T-cell (primary cell): Measurements from ENCODE around the gene COX7A2. TPM values are rescaled to one million over a fixed set of nuclear protein-coding genes. Genes with fewer than 3 reads are reported as not detected.

Source experiments
- ATAC-seq, 4 experiments: fragments of 200-7000 bp in 3 of 4; fragments of 150-1000 bp in 1 of 4; cut with Tn5 transposase; replicated peaks in 1 of 4; 1 replicate in 3 of 4; 2 replicates in 1 of 4; pipeline ENCODE4 v1.10.0; 2021; ENCODE audit warnings: moderate library complexity in 3 of 4, mild to moderate bottlenecking in 2 of 4, moderate number of reproducible peaks in 1 of 4
- CTCF ChIA-PET, 2 donors: fragments of 300-600 bp; sonication (Branson Sonifier 250); formaldehyde crosslinking; loops; one replicate each; lab custom pipeline; 2022; ENCODE audit warnings: antibody characterized with exemption in 2 of 2; lab: Charles Lee
- POLR2A ChIA-PET, 2 donors: fragments of 300-600 bp; sonication (Branson Sonifier 250); formaldehyde crosslinking; loops; one replicate each; lab custom pipeline; 2022; ENCODE audit warnings: antibody characterized with exemption in 2 of 2; lab: Charles Lee
- DNase-seq, 35 experiments: peaks; one replicate each; pipeline versions ENCODE4 v3.0.0 to v3.0.0-alpha.2; 2013 to 2023
- H3K27ac ChIP-seq: one replicate; pipeline ENCODE4 v1.5.1; 2013; ENCODE audit warnings: low read length
- H3K27me3 ChIP-seq, 2 experiments: replicated peaks in 1 of 2; 1 replicate in 1 of 2; 2 replicates in 1 of 2; pipeline versions ENCODE4 v1.6.1 to v1.7.0; 2013; ENCODE audit warnings: low read length in 1 of 2, mixed read lengths in 1 of 2; ENCODE audit not compliant: control insufficient read depth in 2 of 2, insufficient read depth in 2 of 2; ENCODE audit errors: extremely low read depth in 1 of 2
- H3K36me3 ChIP-seq, 2 donors: 1 replicate in 1 of 2; 2 replicates in 1 of 2; pipeline versions ENCODE4 v1.6.1 to v1.7.0; 2013; ENCODE audit warnings: low read length in 1 of 2; ENCODE audit not compliant: control insufficient read depth in 2 of 2, insufficient read depth in 1 of 2; ENCODE audit errors: extremely low read depth in 1 of 2
- H3K4me1 ChIP-seq, 2 experiments: 1 replicate in 1 of 2; 2 replicates in 1 of 2; pipeline versions ENCODE4 v1.6.1 to v1.7.0; 2013; ENCODE audit warnings: low read length in 2 of 2, mixed read lengths in 1 of 2; ENCODE audit not compliant: insufficient read depth in 2 of 2, control insufficient read depth in 1 of 2; ENCODE audit errors: extremely low read depth in 1 of 2
- H3K4me3 ChIP-seq, 2 donors: 1 replicate in 1 of 2; 2 replicates in 1 of 2; pipeline versions ENCODE4 v1.5.1 to v1.7.0; 2013; ENCODE audit warnings: mild to moderate bottlenecking in 2 of 2, low read length in 1 of 2, moderate library complexity in 1 of 2; ENCODE audit not compliant: control insufficient read depth in 1 of 2; ENCODE audit errors: extremely low read depth in 1 of 2
- H3K9me3 ChIP-seq: 2 replicates; pipeline ENCODE4 v1.7.0; 2013
- H3K27ac Mint-ChIP-seq, 2 donors: one replicate each; pipeline ENCODE4 v1.8.0; 2020 to 2021; ENCODE audit warnings: mild to moderate bottlenecking in 2 of 2, mixed read lengths in 2 of 2
- H3K27me3 Mint-ChIP-seq, 2 donors: one replicate each; pipeline ENCODE4 v1.8.0; 2021 to 2022; ENCODE audit warnings: mixed read lengths in 2 of 2
- H3K36me3 Mint-ChIP-seq: one replicate; pipeline ENCODE4 v1.8.0; 2021; ENCODE audit warnings: mixed read lengths
- H3K4me1 Mint-ChIP-seq, 3 donors: one replicate each; pipeline ENCODE4 v1.8.0; 2020 to 2022; ENCODE audit warnings: mixed read lengths in 3 of 3, mild to moderate bottlenecking in 1 of 3
- H3K4me3 Mint-ChIP-seq, 3 donors: one replicate each; pipeline ENCODE4 v1.8.0; 2020 to 2022; ENCODE audit warnings: mild to moderate bottlenecking in 3 of 3, mixed read lengths in 3 of 3, moderate library complexity in 3 of 3
- H3K9me3 Mint-ChIP-seq, 3 donors: one replicate each; pipeline ENCODE4 v1.8.0; 2020 to 2022; ENCODE audit warnings: mixed read lengths in 3 of 3
- WGBS: methylation state at CpG from one replicate; pipeline ENCODE4 v1.1.5; 2013; ENCODE audit warnings: missing lambda C conversion rate; ENCODE audit not compliant: insufficient coverage; 5-methylcytosine and 5-hydroxymethylcytosine counted together
- total RNA-seq, 35 experiments: library from RNA in 6 of 35; stranded (reverse) in 6 of 35; fragments of 120-200 nt in 1 of 35; gene quantifications; one replicate each; pipeline versions ENCODE4 v1.2.1 to v1.2.4 and lab custom pipeline; 2013 to 2026

COX7A2 gene
- total RNA-seq, 5 donors from 2014 or later (not counting 1 experiment from before 2014, with no cell fraction given) = 195 to 213 (median 198) TPM

- no peak overlapping the region for H3K4me3 Mint-ChIP-seq
Measured at GRCh38 chr6:75233092-75233615, 10.4 kb downstream of the COX7A2 start.

DNA sequence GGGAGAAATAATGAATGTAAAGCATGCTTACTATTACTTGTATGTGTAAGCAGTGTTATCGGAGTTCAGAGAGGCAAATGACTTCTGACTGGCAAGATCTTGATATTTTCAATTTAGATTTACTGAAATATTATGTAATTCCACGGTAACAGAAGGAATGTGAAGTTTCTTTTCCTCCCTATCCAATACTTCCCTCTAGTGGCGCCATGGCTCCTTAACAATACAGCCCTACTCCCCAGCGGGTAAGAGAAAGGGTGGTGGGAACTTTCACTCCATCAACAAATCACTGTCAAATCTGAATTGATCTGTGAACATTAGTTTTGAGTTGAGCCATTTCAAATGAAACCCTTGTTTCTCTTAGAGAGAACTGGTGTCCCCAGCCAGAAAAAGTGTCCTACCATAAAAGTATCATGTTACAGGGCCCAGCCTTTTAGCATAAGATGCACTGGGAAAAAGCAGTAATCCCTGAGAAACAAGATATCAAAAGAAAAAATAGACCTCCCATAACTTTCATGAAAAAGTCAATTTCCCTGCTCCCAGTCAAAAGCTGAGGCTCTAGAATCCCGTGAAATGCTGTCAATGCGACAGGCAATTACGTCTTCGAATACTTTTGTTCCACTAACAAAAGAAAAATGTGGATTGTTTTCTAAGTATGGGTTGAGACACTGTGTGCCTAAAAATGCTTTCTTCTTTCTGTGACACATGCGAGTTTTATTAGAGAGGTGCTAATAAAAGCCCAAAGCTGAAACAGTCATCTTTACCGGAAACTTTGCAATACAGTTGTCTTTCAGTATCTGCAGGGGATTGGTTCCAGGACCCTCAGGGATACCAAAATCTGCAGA lies 12.9 kb downstream of the COX7A2 start:
- Mint-ChIP-seq H3K4me3 (no peak overlapping the region), H3K27ac (no peak overlapping the region), H3K27me3 (peaks cover 0 to 4% of the 10 kb centered on the region in 2 donors), H3K4me1 (no peaks in the 10 kb centered on the region), H3K36me3 (no peaks in the 10 kb centered on the region), H3K9me3 (no peaks in the 10 kb centered on the region)
- WGBS = 96% methylated on average over 2 of the region's 10 CpGs
- POLR2A ChIA-PET = no interaction called here
- Histone ChIP-seq H3K9me3 (no peaks in the 10 kb centered on the region), H3K4me3 (no peak overlapping the region), H3K36me3 (no peaks in the 10 kb centered on the region), H3K4me1 (no peaks in the 10 kb centered on the region), H3K27me3 (no peaks in the 10 kb centered on the region), H3K27ac (no peak overlapping the region)
- CTCF ChIA-PET = no interaction called here
- DNase-seq (no peak), ATAC-seq (no peak)

More at GRCh38 chr6:75233092-75233615, 10.4 kb downstream of the COX7A2 start:
- no peaks in the 10 kb centered on the region for H3K4me1 ChIP-seq
- H3K36me3 ChIP-seq = peaks cover 0 to 19% of the 10 kb centered on the region in 2 donors
- H3K27ac ChIP-seq = no peak overlapping the region
- ATAC-seq (no peak), DNase-seq (no peak)
- no CpG with 5 or more reads among the region's 4 CpGs for WGBS
- POLR2A ChIA-PET = interaction anchor here in 1 of 2 donors (1.3 kb wide), 1 partner anchor 10 kb away, joined by 3 read pairs; the partner anchor contains the start of gene COX7A2
- no peaks in the 10 kb centered on the region for H3K4me1 Mint-ChIP-seq
- no peak overlapping the region for H3K27ac Mint-ChIP-seq
- no peak overlapping the region for H3K4me3 ChIP-seq
- no peaks in the 10 kb centered on the region for H3K9me3 Mint-ChIP-seq
- H3K27me3 Mint-ChIP-seq = no peaks in the 10 kb centered on the region
- no peaks in the 10 kb centered on the region for H3K9me3 ChIP-seq
- peaks cover 13% of the 10 kb centered on the region for H3K36me3 Mint-ChIP-seq
- H3K27me3 ChIP-seq = no peaks in the 10 kb centered on the region
- CTCF ChIA-PET = interaction anchor here in 1 of 2 donors (0.7 kb wide), 1 partner anchor 25 kb away, joined by 3 read pairs; no protein-coding TSS in a partner anchor

DNA sequence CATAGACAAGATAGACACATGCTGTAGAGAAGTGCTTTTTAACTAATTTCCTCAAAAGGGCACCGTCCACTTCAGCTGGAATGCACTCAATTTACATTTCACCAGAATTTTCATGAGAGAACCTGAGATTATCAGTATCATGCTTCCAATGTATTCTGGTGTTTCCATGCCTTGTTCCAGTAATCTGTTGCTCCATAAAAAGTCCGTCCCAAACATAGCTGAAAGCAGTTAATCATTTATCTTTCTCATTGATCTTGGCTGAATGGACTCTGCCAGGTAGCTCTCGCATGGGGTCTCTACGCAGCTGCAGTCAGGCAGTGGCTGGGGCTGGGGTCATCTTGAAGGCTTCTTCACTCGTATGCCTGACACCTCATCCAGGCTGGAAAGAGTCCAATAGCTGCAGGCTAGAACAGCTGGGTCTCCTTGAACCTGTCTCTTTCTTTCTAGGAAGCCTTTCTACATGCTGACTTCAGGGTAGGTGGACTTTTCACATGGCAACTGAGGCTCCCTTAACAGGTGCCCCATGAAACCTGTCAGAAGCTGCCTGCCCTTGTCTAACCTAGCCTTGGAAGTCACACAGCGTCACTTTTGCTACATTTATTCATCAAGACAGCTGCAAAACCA lies 19.2 kb downstream of the COX7A2 start:
- H3K4me3 ChIP-seq = no peak overlapping the region
- no peaks in the 10 kb centered on the region for H3K36me3 ChIP-seq
- H3K4me3 Mint-ChIP-seq = no peak overlapping the region
- H3K9me3 Mint-ChIP-seq = no peaks in the 10 kb centered on the region
- H3K27ac Mint-ChIP-seq = no peak overlapping the region
- no peaks in the 10 kb centered on the region for H3K36me3 Mint-ChIP-seq
- no peak for DNase-seq
- ChIA-PET CTCF (interaction anchor here (1.1 to 3.5 kb wide), 4 partner anchors 13 to 15 kb away, joined by 3 to 14 read pairs (median 4); no protein-coding TSS in a partner anchor), POLR2A (no interaction called here)
- no peaks in the 10 kb centered on the region for H3K4me1 Mint-ChIP-seq
- no peaks in the 10 kb centered on the region for H3K9me3 ChIP-seq
- H3K4me1 ChIP-seq = no peaks in the 10 kb centered on the region
- peaks cover 17 to 18% of the 10 kb centered on the region in 2 donors for H3K27me3 Mint-ChIP-seq
- 92% methylated on average over 4 of the region's 6 CpGs for whole genome bisulfite sequencing
- ATAC-seq = no peak
- peaks cover 0 to 6% of the 10 kb centered on the region in 2 experiments for H3K27me3 ChIP-seq
- H3K27ac ChIP-seq = no peak overlapping the region

DNA sequence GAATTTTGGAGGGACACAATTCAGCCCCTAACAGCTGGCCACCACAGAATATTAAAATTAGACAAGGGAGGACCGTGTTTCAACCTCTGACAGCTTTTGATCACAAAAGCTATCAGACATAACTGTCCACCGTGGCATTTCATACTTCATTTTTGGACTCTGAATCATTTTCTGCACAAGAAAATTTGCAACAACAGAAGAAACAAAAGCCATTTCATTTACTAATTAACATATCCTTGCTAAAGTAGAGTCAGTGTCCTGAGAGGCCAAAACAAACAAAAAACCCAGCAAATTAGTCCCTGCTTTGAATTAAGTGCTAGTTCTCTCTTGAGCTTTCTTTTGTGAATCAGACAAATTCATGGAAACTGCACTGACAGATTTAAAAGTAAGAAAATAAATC lies 20.2 kb downstream of the COX7A2 start:
- Histone ChIP-seq H3K4me3 (no peak overlapping the region), H3K4me1 (no peaks in the 10 kb centered on the region), H3K27ac (no peak overlapping the region), H3K9me3 (no peaks in the 10 kb centered on the region), H3K36me3 (no peaks in the 10 kb centered on the region), H3K27me3 (peaks cover 0 to 6% of the 10 kb centered on the region in 2 experiments)
- Mint-ChIP-seq H3K4me3 (no peak overlapping the region), H3K27ac (no peak overlapping the region), H3K27me3 (peaks cover 18 to 24% of the 10 kb centered on the region in 2 donors), H3K4me1 (no peaks in the 10 kb centered on the region), H3K9me3 (no peaks in the 10 kb centered on the region), H3K36me3 (no peaks in the 10 kb centered on the region)
- ChIA-PET POLR2A (no interaction called here), CTCF (interaction anchor here in 1 of 2 donors (0.7 to 1.3 kb wide), 2 partner anchors 14 kb away, joined by 3 read pairs; no protein-coding TSS in a partner anchor)
- ATAC-seq = no peak
- WGBS = 86% methylated on average over 1 of the region's 2 CpGs
- DNase-seq = no peak

- H3K36me3 ChIP-seq = no peaks in the 10 kb centered on the region
- no peak overlapping the region for H3K27ac ChIP-seq
- ChIA-PET POLR2A (no interaction called here), CTCF (no interaction called here)
- H3K4me1 ChIP-seq = no peaks in the 10 kb centered on the region
- no peak for DNase-seq
- Mint-ChIP-seq H3K27me3 (peaks cover 24 to 32% of the 10 kb centered on the region in 2 donors), H3K36me3 (no peaks in the 10 kb centered on the region), H3K27ac (no peak overlapping the region), H3K4me1 (no peaks in the 10 kb centered on the region), H3K9me3 (no peaks in the 10 kb centered on the region), H3K4me3 (no peak overlapping the region)
- H3K9me3 ChIP-seq = no peaks in the 10 kb centered on the region
- H3K4me3 ChIP-seq = no peak overlapping the region
- no peak for ATAC-seq
- H3K27me3 ChIP-seq = peaks cover 0 to 9% of the 10 kb centered on the region in 2 experiments
Measured at GRCh38 chr6:75222261-75222660, 21.3 kb downstream of the COX7A2 start.

DNA sequence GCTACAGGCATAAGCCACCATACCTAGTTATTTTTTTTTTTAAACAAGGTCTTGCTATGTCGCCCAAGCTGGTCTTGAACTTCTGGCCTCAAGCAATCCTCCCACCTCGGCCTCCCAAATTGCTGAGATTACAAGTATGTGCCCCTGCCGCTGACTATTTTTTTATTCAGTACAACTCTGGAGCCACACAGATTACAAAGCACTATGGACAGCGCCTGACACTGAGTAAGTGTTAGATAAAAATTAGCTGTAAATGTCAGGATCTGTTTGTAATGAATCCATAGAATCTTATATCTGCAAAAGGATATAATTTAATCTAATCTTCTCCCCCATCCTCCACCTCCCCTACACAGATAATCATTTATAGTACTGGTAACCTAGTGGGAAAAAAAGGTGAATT lies 22.5 kb downstream of the COX7A2 start:
- Histone ChIP-seq H3K9me3 (no peaks in the 10 kb centered on the region), H3K27ac (no peak overlapping the region), H3K4me1 (no peaks in the 10 kb centered on the region), H3K36me3 (no peaks in the 10 kb centered on the region), H3K27me3 (peaks cover 0 to 9% of the 10 kb centered on the region in 2 experiments), H3K4me3 (no peak overlapping the region)
- CTCF ChIA-PET = interaction anchor here (1.9 to 2.2 kb wide), 3 partner anchors 10 to 12 kb away, joined by 9 to 17 read pairs (median 13); no protein-coding TSS in a partner anchor
- POLR2A ChIA-PET = no interaction called here
- Mint-ChIP-seq H3K27ac (no peak overlapping the region), H3K27me3 (peaks cover 33 to 40% of the 10 kb centered on the region in 2 donors), H3K4me1 (no peaks in the 10 kb centered on the region), H3K36me3 (no peaks in the 10 kb centered on the region), H3K9me3 (no peaks in the 10 kb centered on the region), H3K4me3 (no peak overlapping the region)
- no peak for DNase-seq
- WGBS = 69% methylated on average over 2 of the region's 4 CpGs
- ATAC-seq = no peak
